ENCODE results near the gene PCNA.
A peak's percentile ranks its signal among the peaks of the same experiment; 100 is the strongest.
"Not testable (repeated sequence)": the region's sequence is repeated elsewhere in the genome, so short reads cannot be mapped to it uniquely, and the experiment has no call there.

The PCNA gene

DNA sequence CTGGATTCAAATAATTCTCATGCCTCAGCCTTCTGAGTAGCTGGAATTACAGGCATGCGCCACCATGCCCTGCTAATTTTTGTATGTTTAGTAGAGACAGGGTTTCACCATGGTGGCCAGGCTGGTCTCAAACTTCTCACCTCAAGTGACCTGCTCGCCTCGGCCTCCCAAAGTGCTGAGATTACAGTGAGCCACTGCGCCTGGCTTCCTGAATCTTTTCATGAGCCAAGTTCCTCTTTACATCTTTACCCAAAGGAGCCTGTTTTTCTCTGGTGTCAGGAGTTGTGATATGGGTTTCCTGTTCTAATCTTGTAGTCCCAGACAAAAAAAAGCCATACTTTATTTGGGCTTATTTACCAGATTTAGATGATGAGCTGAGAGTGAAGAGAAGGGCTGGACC lies 34.4 kb downstream of the PCNA start:
- Histone ChIP-seq H3K27ac (no peak overlapping the region), H3K9me3 (no peaks in the 10 kb centered on the region), H3K4me3 (no peak overlapping the region), H3K4me1 (no peaks in the 10 kb centered on the region), H3K27me3 (no peaks in the 10 kb centered on the region), H3K36me3 (peaks cover 0 to 5% (median 0%) of the 10 kb centered on the region in 3 donors)
- TF ChIP-seq, protein P1, sequence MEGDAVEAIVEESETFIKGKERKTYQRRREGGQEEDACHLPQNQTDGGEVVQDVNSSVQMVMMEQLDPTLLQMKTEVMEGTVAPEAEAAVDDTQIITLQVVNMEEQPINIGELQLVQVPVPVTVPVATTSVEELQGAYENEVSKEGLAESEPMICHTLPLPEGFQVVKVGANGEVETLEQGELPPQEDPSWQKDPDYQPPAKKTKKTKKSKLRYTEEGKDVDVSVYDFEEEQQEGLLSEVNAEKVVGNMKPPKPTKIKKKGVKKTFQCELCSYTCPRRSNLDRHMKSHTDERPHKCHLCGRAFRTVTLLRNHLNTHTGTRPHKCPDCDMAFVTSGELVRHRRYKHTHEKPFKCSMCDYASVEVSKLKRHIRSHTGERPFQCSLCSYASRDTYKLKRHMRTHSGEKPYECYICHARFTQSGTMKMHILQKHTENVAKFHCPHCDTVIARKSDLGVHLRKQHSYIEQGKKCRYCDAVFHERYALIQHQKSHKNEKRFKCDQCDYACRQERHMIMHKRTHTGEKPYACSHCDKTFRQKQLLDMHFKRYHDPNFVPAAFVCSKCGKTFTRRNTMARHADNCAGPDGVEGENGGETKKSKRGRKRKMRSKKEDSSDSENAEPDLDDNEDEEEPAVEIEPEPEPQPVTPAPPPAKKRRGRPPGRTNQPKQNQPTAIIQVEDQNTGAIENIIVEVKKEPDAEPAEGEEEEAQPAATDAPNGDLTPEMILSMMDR (IDR thresholded peaks at IDR 0.05), result no peak
- DNase-seq, result peak in 1 of 2 donors; percentile 39
- intact Hi-C loops (cut with DNase I; ENCODE audit: low total_unique reads), result no loop called here

DNA sequence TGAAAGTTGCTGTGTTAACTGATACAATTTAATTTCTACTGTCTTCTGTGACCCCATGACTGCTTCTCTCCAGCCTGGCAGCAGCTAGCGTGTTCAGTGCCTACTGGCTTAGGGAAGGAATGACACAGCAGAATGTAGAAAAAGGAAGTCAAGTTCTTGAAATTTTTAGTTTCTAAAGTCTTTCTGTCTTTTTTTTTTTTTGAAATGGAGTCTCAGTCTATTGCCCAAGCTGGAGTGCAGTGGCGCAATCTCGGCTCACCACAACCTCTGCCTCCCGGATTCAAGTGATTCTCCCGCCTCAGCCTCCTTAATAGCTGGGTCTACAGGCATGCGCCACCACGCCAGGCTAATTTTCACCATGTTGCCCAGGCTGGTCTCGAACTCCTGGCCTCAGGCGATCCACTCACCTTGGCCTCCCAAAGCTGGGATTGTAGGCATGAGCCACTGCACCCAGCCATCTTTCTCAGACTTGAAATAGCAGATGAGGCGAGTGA lies 39.3 kb downstream of the PCNA start:
- no peak overlapping the region for H3K4me3 ChIP-seq
- peak; percentile 83 for DNase-seq
- TF ChIP-seq, protein P1 (IDR thresholded peaks at IDR 0.05), result no peak
- no peaks in the 10 kb centered on the region for H3K9me3 ChIP-seq
- peaks cover 0 to 4% (median 0%) of the 10 kb centered on the region in 4 donors for H3K4me1 ChIP-seq
- H3K36me3 ChIP-seq, result peaks cover 0 to 2% (median 0%) of the 10 kb centered on the region in 3 donors
- intact Hi-C loops (cut with DNase I; ENCODE audit: low total_unique reads), result no loop called here
- H3K27ac ChIP-seq, result peak overlapping the region in 1 of 2 donors; percentile 51
- H3K27me3 ChIP-seq, result no peaks in the 10 kb centered on the region

DNA sequence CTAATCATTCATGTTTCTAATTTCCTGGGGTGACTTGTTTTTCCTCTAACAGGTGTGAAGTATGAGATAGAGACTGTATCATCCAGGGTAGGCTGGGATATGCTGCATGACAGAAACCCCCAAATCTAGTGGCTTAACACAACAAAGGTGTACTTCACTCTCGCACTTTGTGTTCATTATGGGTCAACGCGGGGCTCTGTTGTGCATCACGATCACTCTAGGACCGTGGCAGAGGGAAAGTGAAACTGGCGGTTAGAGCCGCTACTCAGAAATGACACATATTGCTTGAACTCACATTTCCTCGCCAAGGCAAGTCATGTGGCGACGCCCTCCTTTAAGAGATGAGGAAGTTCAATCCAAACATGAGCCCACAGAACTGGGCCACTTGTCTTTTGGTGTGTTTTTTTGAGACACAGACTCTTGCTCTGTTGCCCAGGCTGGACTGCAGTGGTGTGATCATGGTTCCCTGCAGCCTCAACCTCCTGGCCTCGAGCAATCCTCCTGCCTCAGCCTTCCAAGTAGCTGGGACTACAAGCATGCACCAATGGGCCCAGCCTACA lies 41.3 kb downstream of the PCNA start:
- peaks cover 0 to 10% (median 3%) of the 10 kb centered on the region in 4 donors for H3K4me1 ChIP-seq
- peak overlapping the region in 1 of 2 donors; percentile 35 for H3K4me3 ChIP-seq
- H3K27ac ChIP-seq, result peak overlapping the region in 1 of 2 donors; percentile 46
- TF ChIP-seq, protein P1 (IDR thresholded peaks at IDR 0.05), result no peak
- DNase-seq, result peak; percentile 76 to 77
- intact Hi-C loops (cut with DNase I; ENCODE audit: low total_unique reads), result no loop called here
- H3K9me3 ChIP-seq, result no peaks in the 10 kb centered on the region
- no peaks in the 10 kb centered on the region for H3K27me3 ChIP-seq
- H3K36me3 ChIP-seq, result no peaks in the 10 kb centered on the region

DNA sequence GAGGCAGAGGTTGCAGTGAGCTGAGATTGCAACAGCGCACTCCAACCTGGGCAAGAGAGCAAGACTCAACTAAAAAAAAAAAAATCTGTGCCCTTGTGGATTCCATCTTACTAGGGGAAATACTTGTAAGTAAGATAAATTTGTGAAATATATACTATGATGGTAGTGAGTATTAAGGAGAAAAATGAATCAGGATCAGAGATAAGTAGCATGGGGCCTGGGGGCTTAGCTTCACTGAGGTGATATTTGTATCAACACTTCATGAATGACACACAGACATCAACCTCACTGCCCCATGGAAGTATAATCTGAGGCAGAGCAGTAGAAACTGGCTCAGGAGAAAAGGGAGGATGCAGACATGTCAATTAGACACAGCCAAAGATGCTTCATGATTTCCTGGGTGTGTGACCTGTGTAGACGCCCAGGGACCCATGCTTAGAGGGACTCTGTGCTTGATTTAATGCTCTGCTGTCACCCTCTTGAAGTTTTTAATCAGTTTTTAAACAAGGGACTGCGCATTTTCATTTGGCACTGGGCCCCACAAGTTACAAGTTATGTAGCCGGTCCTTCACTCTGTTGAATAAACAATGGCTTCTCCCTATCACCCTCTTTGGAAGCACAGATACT lies 41.9 kb downstream of the PCNA start:
- Histone ChIP-seq H3K4me3 (peak overlapping the region in 1 of 2 donors; percentile 35), H3K9me3 (no peaks in the 10 kb centered on the region), H3K36me3 (no peaks in the 10 kb centered on the region), H3K27me3 (no peaks in the 10 kb centered on the region), H3K27ac (peak overlapping the region in 1 of 2 donors; percentile 46), H3K4me1 (peaks cover 0 to 16% (median 9%) of the 10 kb centered on the region in 4 donors)
- peak in 1 of 2 donors; percentile 15 for DNase-seq
- TF ChIP-seq, protein P1 (IDR thresholded peaks at IDR 0.05), result no peak
- intact Hi-C loops (cut with DNase I; ENCODE audit: low total_unique reads), result no loop called here

DNA sequence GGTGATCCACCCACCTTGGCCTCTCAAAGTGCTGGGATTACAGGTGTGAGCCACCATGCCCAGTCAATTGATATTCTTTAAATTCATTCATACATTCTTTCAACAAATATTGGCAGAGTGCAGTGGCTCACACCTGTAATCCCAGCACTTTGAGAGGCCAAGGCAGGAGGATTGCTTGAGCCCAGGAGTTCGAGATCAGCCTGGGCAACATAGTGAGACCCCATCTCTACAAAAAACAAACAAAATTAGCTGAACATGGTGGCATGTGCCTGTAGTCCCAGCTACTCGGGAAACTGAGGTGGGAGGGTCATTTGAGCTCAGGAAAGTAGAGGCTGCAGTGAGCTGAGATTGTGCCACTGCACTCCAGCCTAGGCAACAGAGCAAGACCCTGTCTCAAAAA lies 42.8 kb downstream of the PCNA start:
- H3K27ac ChIP-seq; intact Hi-C loops (cut with DNase I; ENCODE audit: low total_unique reads); H3K36me3 ChIP-seq; H3K4me3 ChIP-seq; H3K27me3 ChIP-seq; H3K9me3 ChIP-seq; DNase-seq: not testable (repeated sequence)
- H3K4me1 ChIP-seq, result peaks cover 0 to 23% (median 11%) of the 10 kb centered on the region in 4 donors

DNA sequence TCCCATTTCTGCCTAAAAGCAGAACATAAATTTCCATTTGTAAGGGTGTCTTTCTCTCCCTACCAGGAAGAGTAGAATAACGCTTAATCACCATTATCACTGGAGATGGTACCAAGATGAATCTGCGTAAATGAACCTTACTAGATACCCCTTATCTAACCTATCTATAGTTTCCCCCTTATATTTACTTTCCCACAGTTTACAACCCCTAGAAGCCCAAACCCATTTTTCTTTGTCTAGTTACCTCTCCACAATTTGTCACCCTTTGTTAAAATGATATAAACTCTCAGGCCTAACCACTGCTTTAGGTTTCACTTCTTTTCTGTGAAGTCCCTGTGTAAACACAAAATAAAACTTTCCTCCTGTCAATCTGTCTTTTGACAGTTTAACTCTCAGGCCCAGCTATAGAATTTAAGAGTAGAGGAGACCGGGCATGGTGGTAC lies 45.5 kb downstream of the PCNA start:
- TF ChIP-seq, protein P1 (IDR thresholded peaks at IDR 0.05), result no peak
- intact Hi-C loops (cut with DNase I; ENCODE audit: low total_unique reads), result no loop called here
- Histone ChIP-seq H3K4me1 (peaks cover 0 to 20% (median 11%) of the 10 kb centered on the region in 4 donors), H3K27ac (peak overlapping the region; percentile 56 to 77), H3K36me3 (no peaks in the 10 kb centered on the region), H3K4me3 (no peak overlapping the region), H3K27me3 (no peaks in the 10 kb centered on the region), H3K9me3 (no peaks in the 10 kb centered on the region)
- DNase-seq, result no peak
